K562 (cell line): ENCODE measurements around the gene USP2. TPM values are rescaled to one million over a fixed set of nuclear protein-coding genes. Genes with fewer than 3 reads are reported as not detected.

Experiments
- ATAC-seq: fragments of 200-7000 bp; cut with Tn5 transposase; 3 replicates; pipeline ENCODE4 v1.9.1; 2020; ENCODE audit warnings: moderate library complexity
- BruUV-seq: library from RNA; stranded (reverse); fragments of 400-500 nt; replicated peaks from 2 replicates; lab custom pipeline; 2021; lab: Mats Ljungman, UMichigan
- CTCF ChIA-PET: fragments of 300-600 bp; formaldehyde crosslinking; extraction: SDS; loops from one replicate; lab custom pipeline; 2021; ENCODE audit warnings: low intra/inter-chr PET ratio; lab: Yijun Ruan, JAX
- POLR2A ChIA-PET: fragments of 300-600, 350-650 bp; sonication (Branson Sonifier 250); formaldehyde crosslinking; extraction: SDS; loops from one replicate; lab custom pipeline; 2021; ENCODE audit warnings: antibody characterized with exemption, inconsistent platforms; lab: Yijun Ruan, JAX
- DNase-seq, 4 experiments: peaks; one replicate each; pipeline versions ENCODE4 v3.0.0 to v3.0.0-alpha.2; 2011 to 2018; ENCODE audit warnings: low spot score in 3 of 4, mixed read lengths in 3 of 4; ENCODE audit errors: extremely low read depth in 1 of 4
- FAIRE-seq: peaks from 2 replicates; lab custom pipeline; 2011; peaks lifted over from hg19 to GRCh38; lab: Jason Lieb, UNC
- H2AFZ ChIP-seq: 2 replicates; pipeline ENCODE4 v1.6.0; 2011; ENCODE audit warnings: low read depth, low read length, control low read depth, inconsistent platforms
- H3K27ac ChIP-seq: fragments of 200-600 bp; 3 replicates; pipeline ENCODE4 v1.8.0; 2011; ENCODE audit warnings: low read depth, mild to moderate bottlenecking, control low read depth, inconsistent platforms, low read length, moderate library complexity, mixed read lengths; ENCODE audit errors: extremely low read depth
- H3K27me3 ChIP-seq, 2 experiments: fragments of 300-600 bp in 1 of 2; 2 replicates in 1 of 2; 3 replicates in 1 of 2; pipeline versions ENCODE4 v1.6.0 to v1.8.0; 2011; ENCODE audit warnings: inconsistent platforms in 2 of 2, low read length in 2 of 2, mild to moderate bottlenecking in 1 of 2, mixed read lengths in 1 of 2, moderate library complexity in 1 of 2; ENCODE audit not compliant: control insufficient read depth in 2 of 2, insufficient read depth in 2 of 2
- H3K36me3 ChIP-seq: fragments of 300-600 bp; 3 replicates; pipeline ENCODE4 v1.8.0; 2011; ENCODE audit warnings: mild to moderate bottlenecking, low read length, inconsistent platforms; ENCODE audit not compliant: control insufficient read depth, insufficient read depth
- H3K4me1 ChIP-seq, 2 experiments: fragments of 200-600 bp in 1 of 2; replicated peaks in 1 of 2; 2 replicates in 1 of 2; 3 replicates in 1 of 2; pipeline versions ENCODE4 v1.5.1 to v1.8.0; 2011; ENCODE audit warnings: inconsistent platforms in 2 of 2, low read length in 2 of 2, mild to moderate bottlenecking in 1 of 2, mixed read lengths in 1 of 2, moderate library complexity in 1 of 2; ENCODE audit not compliant: control insufficient read depth in 2 of 2, insufficient read depth in 2 of 2
- H3K4me2 ChIP-seq: 2 replicates; pipeline ENCODE4 v1.6.1; 2011; ENCODE audit warnings: low read length, control low read depth, inconsistent platforms, mixed read lengths; ENCODE audit not compliant: insufficient read depth
- H3K4me3 ChIP-seq: fragments of 200-600 bp; sonication (generic), shearing (Covaris generic); 2 replicates; pipeline ENCODE4 v1.5.1; 2016; ENCODE audit warnings: control low read depth, inconsistent platforms
- H3K79me2 ChIP-seq: fragments of 200-600 bp; 3 replicates; pipeline ENCODE4 v1.8.0; 2011; ENCODE audit warnings: low read length, inconsistent platforms; ENCODE audit not compliant: control insufficient read depth, insufficient read depth
- H3K9ac ChIP-seq, 2 experiments: 2 replicates each; pipeline versions ENCODE4 v1.6.0 to v1.6.1; 2011; ENCODE audit warnings: low read depth in 2 of 2, low read length in 2 of 2, control low read depth in 1 of 2, inconsistent platforms in 1 of 2, mild to moderate bottlenecking in 1 of 2, mixed read lengths in 1 of 2; ENCODE audit not compliant: insufficient read depth in 1 of 2
- H3K9me1 ChIP-seq: one replicate; pipeline ENCODE4 v1.6.0; 2011; ENCODE audit warnings: inconsistent platforms, mild to moderate bottlenecking, low read length, moderate library complexity; ENCODE audit not compliant: control insufficient read depth, insufficient read depth
- H3K9me3 ChIP-seq: replicated peaks from 2 replicates; pipeline ENCODE4 v1.5.1; 2011; ENCODE audit warnings: low read depth, low read length, inconsistent platforms; ENCODE audit not compliant: control insufficient read depth, insufficient read depth
- H4K20me1 ChIP-seq: replicated peaks from 2 replicates; pipeline ENCODE4 v1.6.1; 2011; ENCODE audit warnings: low read length, inconsistent platforms, mixed read lengths; ENCODE audit not compliant: control insufficient read depth, insufficient read depth
- KDM1A ChIP-seq, 2 experiments: fragments of 450-650 bp; IDR thresholded peaks; 2 replicates each; pipeline ENCODE4 v1.6.1; 2016; ENCODE audit warnings: mild to moderate bottlenecking in 2 of 2
- KLF13 ChIP-seq: fragments of 450-650 bp; IDR thresholded peaks from 2 replicates; pipeline ENCODE4 v1.6.1; 2016; ENCODE audit warnings: missing genetic modification characterization, low read depth, mild to moderate bottlenecking, missing compliant biosample characterization, moderate library complexity, borderline replicate concordance
- TCFL5 ChIP-seq: fragments of 250-450 bp; sonication (Bioruptor Pico); conservative IDR thresholded peaks from 2 replicates; pipeline ENCODE4 v1.6.1; 2021; ENCODE audit warnings: mild to moderate bottlenecking, moderate library complexity, matching md5 sums
- VEZF1 ChIP-seq: fragments of 200-800 bp; sonication (Bioruptor generic); IDR thresholded peaks from 2 replicates; pipeline ENCODE4 v1.6.1; 2017; ENCODE audit warnings: missing genetic modification characterization, missing compliant biosample characterization
- WGBS: fragments of 100-300 bp; shearing (Covaris generic); methylation state at CpG from one replicate; pipeline ENCODE4 v1.1.6; 2016; ENCODE audit warnings: low coverage, mixed read lengths; ENCODE audit not compliant: insufficient coverage; ENCODE audit errors: missing lambda C conversion rate; 5-methylcytosine and 5-hydroxymethylcytosine counted together
- in situ Hi-C: fragments of 300-500 bp; cut with MboI; formaldehyde crosslinking; loops from 4 replicates; pipeline ENCODE4 v1.15.0; 2018; ENCODE audit warnings: inconsistent platforms, mixed read lengths
- intact Hi-C: fragments of 100-400 bp; cut with micrococcal nuclease; formaldehyde crosslinking; loops from 2 replicates; pipeline ENCODE4 v1.14.2; 2022
- polyA plus RNA-seq, 8 experiments: library from polyadenylated mRNA; depleted of rRNA in 4 of 8; stranded (reverse) in 5 of 8; unstranded in 3 of 8; fragments of >200 nt; fragmentation: Nextera tagmentation in 2 of 8; fragmentation: Illumina TruSeq in 1 of 8; extraction: Ambion mirVana in 2 of 8; extraction: Trizol in 1 of 8; gene quantifications; 2 replicates each; pipeline versions ENCODE4 v1.2.1 to v1.2.3, GENCODE V29; 2011 to 2014; ENCODE audit warnings: inconsistent platforms in 1 of 8, missing spikeins in 1 of 8
- total RNA-seq, 7 experiments: library from RNA; depleted of rRNA in 6 of 7; stranded (reverse); fragments of >200 nt in 6 of 7; fragmentation: Illumina TruSeq in 2 of 7; extraction: Trizol in 2 of 7; gene quantifications; 2 replicates each; pipeline versions ENCODE4 v1.2.1 to v1.2.3, GENCODE V29; 2011 to 2021; ENCODE audit warnings: low replicate concordance in 1 of 7

The USP2 gene
- total and polyA plus RNA-seq, 9 of the 15 experiments (the other 6 are each of a cell fraction or from before 2014, with no cell fraction given), result 2.8 to 16.9 (median 3.9) TPM

- Histone ChIP-seq H3K4me2 (no peak overlapping the region), H4K20me1 (no peaks in the 10 kb centered on the region), H2AFZ (peak overlapping the region; percentile 91; the same call in 1 of the 2 replicates), H3K79me2 (no peaks in the 10 kb centered on the region), H3K4me3 (no peak overlapping the region; the same call in 1 of the 2 replicates), H3K9me1 (no peaks in the 10 kb centered on the region), H3K36me3 (peaks cover 44% of the 10 kb centered on the region), H3K9me3 (no peaks in the 10 kb centered on the region), H3K27me3 (no peaks in the 10 kb centered on the region), H3K4me1 (peaks cover 18 to 23% of the 10 kb centered on the region in 2 experiments; a peak in 4 of 5 replicates), H3K27ac (no peak overlapping the region; the same call in 2 of the 3 replicates), H3K9ac (peak overlapping the region in 1 of 2 experiments; percentile 96; a peak in 2 of 4 replicates)
- DNase-seq (peak in 1 of 4 experiments; percentile 21), FAIRE-seq (no peak), ATAC-seq (peak; percentile 4)
- ChIA-PET CTCF (interaction anchor here (0.6 to 4.1 kb wide), 6 partner anchors 16 to 698 kb away, joined by 3 to 51 read pairs (median 16); partner anchors contain the start of gene USP2), POLR2A (no interaction called here)
- WGBS, result 38% methylated on average over 8 of the region's 13 CpGs
- peak in 1 of 2 experiments; percentile 2; a peak in 1 of 4 replicates for TF ChIP-seq KDM1A (IDR thresholded peaks at IDR 0.05)
- TF ChIP-seq VEZF1 (CRISPR knock-in tag), result peak; percentile 44
- TF ChIP-seq TCFL5 (CRISPR knock-in tag), result no peak
- no peak for TF ChIP-seq KLF13 (tag)
- no TSS peak for BruUV-seq
- intact Hi-C loops, result loop anchor here (10.0 kb wide), 1 partner anchor 858 kb away; the partner anchor contains the start of gene OAF
- in situ Hi-C loops, result loop anchor here (5.0 kb wide), 1 partner anchor 115 kb away; no protein-coding TSS in a partner anchor
Observed at GRCh38 chr11:119357074-119357473, 24.4 kb downstream of the USP2 start.
